SH-SY5Y (cell line): ENCODE results near the gene TFB2M.

ENCODE experiments used
- GATA2 ChIP-seq: IDR thresholded peaks from 2 replicates; pipeline ENCODE4 v1.6.1; 2011; ENCODE audit warnings: mild to moderate bottlenecking, low read depth, low read length
- GATA3 ChIP-seq: IDR thresholded peaks from 2 replicates; pipeline ENCODE4 v1.6.1; 2011; ENCODE audit warnings: low read depth, mild to moderate bottlenecking, low read length, moderate library complexity

GRCh38 chr1:246534114-246534513, 31.9 kb downstream of the TFB2M start:
- TF ChIP-seq GATA2 (no peak), GATA3 (no peak)
